Left colon (tissue), 2 donors: ENCODE measurements around the gene TCTN2. TPM values are rescaled to one million over a fixed set of nuclear protein-coding genes. Genes with fewer than 3 reads are reported as not detected.
A peak's percentile ranks its signal among the peaks of the same experiment; 100 is the strongest.

Experiments
- ATAC-seq: fragments of 200-7000 bp; cut with Tn5 transposase; one replicate; pipeline ENCODE4 v1.9.1; 2020; ENCODE audit warnings: mild to moderate bottlenecking, moderate library complexity
- DNase-seq, 2 donors: peaks; one replicate each; pipeline ENCODE4 v3.0.0-alpha.2; 2020
- intact Hi-C, 2 donors: fragments of 100-400 bp; cut with DNase I in 1 of 2; cut with micrococcal nuclease in 1 of 2; formaldehyde crosslinking; loops; one replicate each; pipeline versions ENCODE4 v1.11.2 to v1.14.0; 2022; cut with DNase I, micrococcal nuclease
- total RNA-seq, 2 donors: library from RNA; stranded (reverse); fragmentation: NEBNext Ultra II Directional; extraction: Animal tissue kit (Norgen Biotek cat#: 25700); gene quantifications; one replicate each; pipeline ENCODE4 v1.2.1, GENCODE V29; 2021
- donor health status: DM: no; HTN: no; CAD: no.
- donor health status: DM: yes; HTN: yes; CAD: no.

TCTN2 gene
- total RNA-seq, 2 donors from 2014 or later, result 4.8 to 6.0 TPM

- intact Hi-C loops, result no loop called here
- DNase-seq, result no peak
- no peak for ATAC-seq
Measured at GRCh38 chr12:123726962-123727361, 56.0 kb downstream of the TCTN2 start.

- DNase-seq, result no peak
- intact Hi-C loops, result no loop called here
- no peak for ATAC-seq
Measured at GRCh38 chr12:123727878-123728277, 57.0 kb downstream of the TCTN2 start.

- DNase-seq, result no peak
- ATAC-seq, result no peak
- intact Hi-C loops, result no loop called here
Measured at GRCh38 chr12:123731596-123731995, 60.7 kb downstream of the TCTN2 start.

- DNase-seq (no peak), ATAC-seq (no peak)
- intact Hi-C loops, result no loop called here
Measured at GRCh38 chr12:123732251-123732650, 61.3 kb downstream of the TCTN2 start.

GRCh38 chr12:123733229-123733628 is 62.3 kb downstream of the TCTN2 start:
- ATAC-seq (no peak), DNase-seq (no peak)
- intact Hi-C loops, result no loop called here

- intact Hi-C loops, result no loop called here
- no peak for DNase-seq
- ATAC-seq, result no peak
Measured at GRCh38 chr12:123734268-123734667, 63.4 kb downstream of the TCTN2 start.

GRCh38 chr12:123741937-123742572 is 71.1 kb downstream of the TCTN2 start:
- intact Hi-C loops, result no loop called here
- no peak for ATAC-seq
- no peak for DNase-seq

- ATAC-seq (no peak), DNase-seq (no peak)
- intact Hi-C loops, result no loop called here
Measured at GRCh38 chr12:123743002-123743401, 72.1 kb downstream of the TCTN2 start.

- ATAC-seq (no peak), DNase-seq (peak in 1 of 2 donors; percentile 13)
- intact Hi-C loops, result no loop called here
Measured at GRCh38 chr12:123744836-123745235, 73.9 kb downstream of the TCTN2 start.

- DNase-seq, result no peak
- intact Hi-C loops, result no loop called here
- no peak for ATAC-seq
Measured at GRCh38 chr12:123747309-123747708, 76.4 kb downstream of the TCTN2 start.

- DNase-seq, result no peak
- intact Hi-C loops, result no loop called here
- ATAC-seq, result no peak
Measured at GRCh38 chr12:123748161-123748560, 77.2 kb downstream of the TCTN2 start.

- intact Hi-C loops, result no loop called here
- DNase-seq, result no peak
- ATAC-seq, result no peak
Measured at GRCh38 chr12:123748661-123749060, 77.7 kb downstream of the TCTN2 start.

- no peak for ATAC-seq
- intact Hi-C loops, result no loop called here
- no peak for DNase-seq
Measured at GRCh38 chr12:123749355-123749754, 78.4 kb downstream of the TCTN2 start.

- intact Hi-C loops, result no loop called here
- DNase-seq (no peak), ATAC-seq (no peak)
Measured at GRCh38 chr12:123750159-123750656, 79.3 kb downstream of the TCTN2 start.

GRCh38 chr12:123752046-123752445 is 81.1 kb downstream of the TCTN2 start:
- ATAC-seq, result no peak
- DNase-seq, result no peak
- intact Hi-C loops, result no loop called here

- ATAC-seq (no peak), DNase-seq (no peak)
- intact Hi-C loops, result no loop called here
Measured at GRCh38 chr12:123754041-123754772, 83.3 kb downstream of the TCTN2 start.

- ATAC-seq (no peak), DNase-seq (no peak)
- intact Hi-C loops, result no loop called here
Measured at GRCh38 chr12:123757561-123757960, 86.6 kb downstream of the TCTN2 start.
